Naive B cell (primary cell): ENCODE data around the gene HSPA1B. TPM values are rescaled to one million over a fixed set of nuclear protein-coding genes. Genes with fewer than 3 reads are reported as not detected.
"Not testable (repeated sequence)": the region's sequence is repeated elsewhere in the genome, so short reads cannot be mapped to it uniquely, and the experiment has no call there.

Source experiments
- ATAC-seq, 2 donors: fragments of 150-1000 bp; cut with Tn5 transposase; 2 replicates each; pipeline ENCODE4 v1.10.0; 2021; ENCODE audit warnings: low read depth in 2 of 2, mild to moderate bottlenecking in 2 of 2, moderate library complexity in 2 of 2
- DNase-seq: peaks from one replicate; pipeline ENCODE4 v3.0.0; 2022
- H3K27ac Mint-ChIP-seq, 6 donors: one replicate each; pipeline ENCODE4 v1.8.0; 2020 to 2022; ENCODE audit warnings: mild to moderate bottlenecking in 6 of 6, mixed read lengths in 6 of 6, moderate library complexity in 5 of 6, inconsistent platforms in 2 of 6
- H3K27me3 Mint-ChIP-seq, 3 donors: one replicate each; pipeline ENCODE4 v1.8.0; 2021 to 2022; ENCODE audit warnings: mixed read lengths in 3 of 3, mild to moderate bottlenecking in 1 of 3
- H3K36me3 Mint-ChIP-seq, 2 donors: one replicate each; pipeline ENCODE4 v1.8.0; 2020 to 2022; ENCODE audit warnings: mixed read lengths in 2 of 2, inconsistent platforms in 1 of 2, mild to moderate bottlenecking in 1 of 2
- H3K4me1 Mint-ChIP-seq, 3 donors: one replicate each; pipeline ENCODE4 v1.8.0; 2020 to 2022; ENCODE audit warnings: mixed read lengths in 3 of 3, inconsistent platforms in 1 of 3, mild to moderate bottlenecking in 1 of 3, moderate library complexity in 1 of 3
- H3K4me3 Mint-ChIP-seq, 8 donors: one replicate each; pipeline ENCODE4 v1.8.0; 2020 to 2022; ENCODE audit warnings: mild to moderate bottlenecking in 8 of 8, mixed read lengths in 8 of 8, moderate library complexity in 8 of 8, inconsistent platforms in 2 of 8
- H3K9me3 Mint-ChIP-seq, 7 donors: one replicate each; pipeline ENCODE4 v1.8.0; 2020 to 2022; ENCODE audit warnings: mixed read lengths in 7 of 7, mild to moderate bottlenecking in 5 of 7, inconsistent platforms in 2 of 7, moderate library complexity in 1 of 7
- polyA plus RNA-seq, 6 donors: library from polyadenylated mRNA; unstranded; fragments of 300-500 nt; fragmentation: Illumina TruSeq; gene quantifications; one replicate each; pipeline ENCODE4 v1.2.3, GENCODE V29; 2021; ENCODE audit warnings: low read depth in 6 of 6

Gene HSPA1B
- polyA plus RNA-seq, 6 donors from 2014 or later: 1.1 to 2.8 (median 1.8) TPM

DNA sequence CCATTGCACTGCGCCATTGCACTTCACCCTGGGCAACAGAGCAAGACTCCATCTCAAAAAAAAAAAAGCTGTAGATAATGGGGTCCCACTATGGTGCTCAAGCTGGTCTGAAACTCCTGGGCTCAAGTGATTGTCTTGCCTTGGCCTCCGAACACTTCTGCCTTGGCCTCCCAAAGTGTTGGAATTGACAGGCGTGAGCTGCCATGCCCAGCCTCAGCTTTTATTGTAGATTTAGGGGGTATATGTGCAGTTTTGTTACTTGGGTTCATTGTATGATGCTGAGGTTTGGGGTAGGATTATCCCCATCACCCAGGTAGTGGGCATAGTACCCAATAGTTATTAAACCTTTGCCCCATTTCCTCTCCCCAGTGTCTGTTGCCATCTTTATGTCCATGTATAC, 11.4 kb downstream of the HSPA1B start:
- DNase-seq (no peak), ATAC-seq (no peak)
- H3K9me3 Mint-ChIP-seq: no peaks in the 10 kb centered on the region
- H3K4me1 Mint-ChIP-seq: peaks cover 20 to 43% (median 40%) of the 10 kb centered on the region in 3 donors
- peak overlapping the region in 3 of 8 donors; percentile 8 to 44 (median 30) for H3K4me3 Mint-ChIP-seq
- H3K27me3 Mint-ChIP-seq: no peaks in the 10 kb centered on the region
- peaks cover 10 to 12% of the 10 kb centered on the region in 2 donors for H3K36me3 Mint-ChIP-seq
- peak overlapping the region in 1 of 6 donors; percentile 43 for H3K27ac Mint-ChIP-seq

DNA sequence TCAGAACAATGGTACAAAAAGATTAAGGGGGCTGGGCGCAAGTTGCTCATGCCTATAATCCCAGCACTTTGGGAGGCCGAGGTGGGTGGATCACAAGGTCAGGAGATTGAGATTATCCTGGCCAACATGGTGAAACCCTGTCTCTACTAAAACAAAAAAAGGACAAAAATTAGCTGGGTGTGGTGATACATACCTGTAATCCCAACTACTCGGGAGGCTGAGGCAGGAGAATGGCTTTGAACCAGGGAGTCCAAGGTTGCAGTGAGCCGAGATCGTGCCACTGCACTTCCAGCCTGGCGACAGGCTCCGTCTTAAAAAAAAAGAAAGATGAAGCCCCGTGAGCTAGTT, 12.2 kb downstream of the HSPA1B start:
- not testable (repeated sequence) for ATAC-seq, H3K27me3 Mint-ChIP-seq, H3K9me3 Mint-ChIP-seq, DNase-seq
- peaks cover 10 to 12% of the 10 kb centered on the region in 2 donors for H3K36me3 Mint-ChIP-seq
- peak overlapping the region in 1 of 6 donors; percentile 52 for H3K27ac Mint-ChIP-seq
- peaks cover 20 to 38% (median 35%) of the 10 kb centered on the region in 3 donors for H3K4me1 Mint-ChIP-seq
- peak overlapping the region in 1 of 8 donors; percentile 44 for H3K4me3 Mint-ChIP-seq

DNA sequence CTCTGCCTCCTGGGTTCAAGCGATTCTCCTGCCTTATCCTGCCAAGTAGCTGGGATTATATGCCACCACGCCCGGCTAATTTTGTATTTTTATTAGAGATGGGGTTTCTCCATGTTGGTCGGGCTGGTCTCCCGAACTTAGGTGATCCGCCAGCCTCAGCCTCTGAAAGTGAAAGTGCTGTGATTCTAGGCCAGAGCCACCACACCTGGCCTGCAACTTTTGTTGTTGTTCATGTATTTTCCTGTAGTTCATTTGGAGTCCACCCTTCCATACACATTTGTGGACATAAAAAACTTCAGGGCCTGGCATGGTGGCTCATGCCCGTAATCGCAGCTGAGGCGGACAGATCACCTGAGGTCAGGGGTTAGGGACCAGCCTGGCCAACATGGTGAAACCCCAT, 14.5 kb downstream of the HSPA1B start:
- Mint-ChIP-seq H3K4me1 (peaks cover 8 to 24% (median 20%) of the 10 kb centered on the region in 3 donors), H3K36me3 (peaks cover 6 to 7% of the 10 kb centered on the region in 2 donors), H3K27me3 (no peaks in the 10 kb centered on the region), H3K27ac (peak overlapping the region in 1 of 6 donors; percentile 29), H3K4me3 (no peak overlapping the region), H3K9me3 (no peaks in the 10 kb centered on the region)
- DNase-seq (no peak), ATAC-seq (no peak)

DNA sequence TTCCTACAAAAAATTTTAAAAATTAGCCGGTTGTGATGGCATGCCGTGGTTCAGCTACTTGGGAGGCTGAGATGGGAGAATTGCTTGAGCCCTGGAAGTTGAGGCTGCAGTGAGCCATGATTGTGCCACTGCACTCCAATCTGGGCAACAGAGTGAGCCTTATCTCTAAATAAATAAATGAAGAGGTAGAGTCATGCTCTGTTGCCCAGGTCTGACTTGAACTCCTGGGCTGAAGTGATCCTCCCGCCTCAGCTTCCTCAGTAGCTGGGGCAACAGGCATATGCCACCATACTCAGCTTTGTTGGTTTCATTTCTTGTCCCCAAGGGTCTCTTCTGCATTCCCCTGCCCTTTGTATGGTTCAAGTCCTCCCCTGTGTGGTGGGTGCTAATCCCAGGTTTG, 17.0 kb downstream of the HSPA1B start:
- Mint-ChIP-seq H3K4me3 (no peak overlapping the region), H3K36me3 (peaks cover 0 to 5% of the 10 kb centered on the region in 2 donors), H3K27ac (peak overlapping the region in 2 of 6 donors; percentile 15 to 81), H3K9me3 (no peaks in the 10 kb centered on the region), H3K4me1 (peaks cover 0 to 7% (median 3%) of the 10 kb centered on the region in 3 donors), H3K27me3 (no peaks in the 10 kb centered on the region)
- ATAC-seq: no peak
- no peak for DNase-seq

DNA sequence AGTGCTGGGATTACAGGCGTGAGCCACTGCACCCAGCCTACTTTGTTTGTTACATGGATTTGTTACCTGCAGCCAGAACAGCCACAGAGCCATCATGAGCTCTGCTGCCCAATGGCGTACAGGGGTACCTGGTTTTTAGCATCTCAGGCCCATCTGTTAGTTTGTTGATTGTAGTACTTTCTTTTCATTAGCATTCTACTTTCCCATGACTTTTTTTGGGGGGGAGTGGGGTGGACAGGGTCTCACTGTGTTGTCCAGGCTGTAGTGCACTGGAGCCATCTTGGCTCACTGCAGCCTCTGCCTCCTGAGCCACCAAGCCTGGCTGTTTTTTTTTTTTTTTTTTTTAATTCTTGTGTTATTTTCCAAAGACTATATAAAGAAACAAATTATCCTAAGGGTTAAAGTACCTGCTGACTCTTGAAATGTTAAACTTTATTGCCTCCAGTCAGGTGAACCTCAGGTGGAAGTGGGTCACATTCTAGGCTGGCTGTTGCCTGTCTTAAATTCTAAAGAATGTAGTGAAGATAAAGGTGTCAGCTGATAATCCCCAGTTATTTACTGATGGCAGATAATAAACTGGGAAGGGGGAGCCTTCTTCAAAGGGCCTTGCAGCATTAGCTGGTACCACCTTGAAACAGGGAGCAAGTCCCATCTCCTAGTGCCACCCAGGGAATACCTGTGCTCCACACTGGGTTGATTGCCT, 19.9 kb downstream of the HSPA1B start:
- Mint-ChIP-seq H3K4me1 (peaks cover 0 to 7% (median 3%) of the 10 kb centered on the region in 3 donors), H3K27me3 (no peaks in the 10 kb centered on the region), H3K36me3 (no peaks in the 10 kb centered on the region), H3K9me3 (no peaks in the 10 kb centered on the region), H3K4me3 (peak overlapping the region in 1 of 8 donors; percentile 63), H3K27ac (no peak overlapping the region)
- no peak for DNase-seq
- no peak for ATAC-seq

DNA sequence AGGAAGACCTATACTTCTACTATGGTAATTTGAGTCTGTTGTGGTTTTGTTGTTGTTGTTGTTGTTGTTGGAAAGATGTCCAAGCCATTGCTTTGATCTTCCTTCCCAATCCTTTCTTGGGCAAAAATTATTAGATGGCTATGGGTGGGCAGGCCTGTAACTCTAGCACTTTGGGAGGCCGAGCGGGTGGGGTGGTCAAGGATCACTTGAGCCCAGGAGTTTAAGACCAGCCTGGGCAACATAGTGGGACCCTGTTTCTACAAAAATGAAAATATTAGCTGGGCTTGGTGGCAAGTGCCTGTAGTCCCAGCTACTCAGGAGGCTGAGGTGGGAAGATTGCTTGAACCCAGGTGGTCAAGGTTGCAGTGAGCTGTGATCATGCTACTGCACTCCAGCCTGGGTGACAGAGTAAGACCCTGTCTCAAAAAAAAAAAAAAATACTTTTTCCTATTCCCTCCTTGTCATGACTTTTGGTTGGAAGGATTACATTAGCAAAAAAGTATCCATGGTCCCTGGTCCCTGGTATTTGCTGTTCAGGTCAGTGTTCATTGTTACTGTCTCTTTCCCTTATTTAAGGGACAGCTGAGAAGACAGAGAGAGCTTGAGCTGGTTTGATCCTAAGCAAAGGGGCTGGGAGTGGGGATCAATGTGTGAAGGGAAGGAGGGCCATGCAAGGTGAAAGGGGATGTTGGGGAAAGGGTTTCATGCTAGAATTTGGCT, 23.4 kb downstream of the HSPA1B start:
- no peak for DNase-seq
- Mint-ChIP-seq H3K36me3 (no peaks in the 10 kb centered on the region), H3K9me3 (no peaks in the 10 kb centered on the region), H3K27ac (peak overlapping the region in 1 of 6 donors; percentile 14), H3K4me1 (no peaks in the 10 kb centered on the region), H3K4me3 (no peak overlapping the region), H3K27me3 (no peaks in the 10 kb centered on the region)
- no peak for ATAC-seq

DNA sequence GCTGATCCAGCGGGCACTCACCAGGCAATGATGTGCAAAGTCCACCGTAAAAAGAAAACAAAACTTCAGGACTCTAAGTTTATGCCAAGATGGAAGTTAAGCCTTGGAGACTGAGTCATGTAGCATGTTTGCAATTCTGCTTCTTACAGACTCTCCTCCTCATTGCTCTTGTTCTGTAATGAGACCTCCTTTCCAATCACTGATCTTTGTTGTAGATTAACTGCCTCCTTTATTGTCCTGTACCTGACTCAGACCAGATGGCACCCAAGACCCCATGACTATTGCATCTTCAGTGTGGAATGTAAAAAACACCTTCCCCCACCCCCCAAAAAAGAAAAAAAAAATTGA, 23.9 kb downstream of the HSPA1B start:
- Mint-ChIP-seq H3K27me3 (no peaks in the 10 kb centered on the region), H3K4me3 (no peak overlapping the region), H3K9me3 (no peaks in the 10 kb centered on the region), H3K4me1 (no peaks in the 10 kb centered on the region), H3K27ac (no peak overlapping the region), H3K36me3 (no peaks in the 10 kb centered on the region)
- ATAC-seq (no peak), DNase-seq (no peak)

DNA sequence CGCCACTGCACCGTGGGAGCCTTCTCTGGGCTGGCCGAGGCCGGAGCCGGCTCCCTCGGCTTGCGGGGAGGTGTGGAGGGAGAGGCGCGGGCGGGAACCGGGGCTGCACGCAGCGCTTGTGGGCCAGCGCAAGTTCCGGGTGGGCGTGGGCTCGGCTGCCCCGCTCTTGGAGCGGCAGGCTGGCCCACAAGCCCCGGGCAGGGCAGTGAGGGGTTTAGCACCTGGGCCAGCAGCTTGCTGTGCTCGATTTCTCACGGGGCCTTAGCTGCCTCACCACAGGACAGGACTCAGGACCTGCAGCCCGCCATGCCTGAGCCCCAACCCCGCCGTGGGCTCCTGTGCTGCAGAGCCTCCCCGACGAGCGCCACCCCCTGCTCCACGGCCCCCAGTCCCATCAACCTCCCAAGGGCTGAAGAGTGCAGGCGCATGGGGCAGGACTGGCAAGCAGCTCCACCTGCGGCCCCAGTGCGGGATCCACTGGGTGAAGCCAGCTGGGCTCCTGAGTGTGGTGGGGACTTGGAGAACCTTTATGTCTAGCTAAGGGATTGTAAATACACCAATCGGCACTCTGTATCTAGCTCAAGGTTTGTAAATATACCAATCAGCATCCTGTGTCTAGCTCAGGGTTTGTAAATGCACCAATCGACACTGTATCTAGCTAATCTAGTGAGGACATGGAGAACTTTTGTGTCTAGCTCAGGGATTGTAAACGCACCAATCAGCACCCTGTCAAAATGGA, 24.6 kb downstream of the HSPA1B start:
- not testable (repeated sequence) for H3K36me3 Mint-ChIP-seq, H3K4me1 Mint-ChIP-seq, ATAC-seq, DNase-seq, H3K27ac Mint-ChIP-seq, H3K9me3 Mint-ChIP-seq, H3K4me3 Mint-ChIP-seq, H3K27me3 Mint-ChIP-seq

DNA sequence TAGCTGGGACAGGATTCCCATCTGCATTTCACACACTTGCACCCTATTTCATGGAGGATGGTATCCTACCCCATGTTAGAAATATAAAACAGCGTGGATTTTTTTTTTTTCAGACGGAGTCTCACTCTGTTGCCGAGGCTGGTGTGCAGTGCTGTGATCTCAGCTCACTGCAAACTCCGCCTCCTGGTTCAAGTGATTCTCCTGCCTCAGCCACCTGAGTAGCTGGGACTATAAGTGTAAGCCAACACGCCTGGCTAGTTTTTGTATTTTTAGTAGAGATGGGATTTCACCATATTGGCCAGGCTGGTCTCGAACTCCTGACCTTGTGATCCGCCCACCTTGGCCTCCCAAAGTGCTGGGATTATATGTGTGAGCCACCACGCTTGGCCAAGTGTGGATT, 30.2 kb downstream of the HSPA1B start:
- H3K36me3 Mint-ChIP-seq, H3K4me3 Mint-ChIP-seq, ATAC-seq, H3K27ac Mint-ChIP-seq, H3K27me3 Mint-ChIP-seq, DNase-seq, H3K9me3 Mint-ChIP-seq: not testable (repeated sequence)
- peaks cover 14 to 21% (median 15%) of the 10 kb centered on the region in 3 donors for H3K4me1 Mint-ChIP-seq

DNA sequence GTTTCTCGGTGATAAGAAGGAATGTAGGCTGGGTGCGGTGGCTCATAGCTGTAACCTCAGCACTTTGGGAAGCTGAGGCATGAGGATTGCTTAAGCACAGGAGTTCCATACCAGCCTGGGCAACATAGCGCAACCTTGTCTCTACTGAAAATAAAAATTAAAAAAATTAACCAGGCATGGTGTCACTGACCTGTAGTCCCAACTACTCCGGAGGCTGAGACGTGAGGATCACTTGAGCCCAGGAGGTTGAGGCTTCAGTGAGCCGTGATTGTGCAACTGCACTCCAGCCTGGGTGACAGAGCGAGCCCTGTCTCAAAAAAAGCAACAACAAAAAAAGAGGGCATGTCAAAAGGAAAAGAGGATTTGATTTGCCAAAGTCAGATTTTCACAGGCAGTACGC, 31.2 kb downstream of the HSPA1B start:
- no peaks in the 10 kb centered on the region for H3K36me3 Mint-ChIP-seq
- ATAC-seq (no peak), DNase-seq (no peak)
- H3K4me1 Mint-ChIP-seq: peaks cover 17 to 30% (median 18%) of the 10 kb centered on the region in 3 donors
- peak overlapping the region in 1 of 8 donors; percentile 33 for H3K4me3 Mint-ChIP-seq
- no peaks in the 10 kb centered on the region for H3K9me3 Mint-ChIP-seq
- H3K27me3 Mint-ChIP-seq: no peaks in the 10 kb centered on the region
- H3K27ac Mint-ChIP-seq: no peak overlapping the region

DNA sequence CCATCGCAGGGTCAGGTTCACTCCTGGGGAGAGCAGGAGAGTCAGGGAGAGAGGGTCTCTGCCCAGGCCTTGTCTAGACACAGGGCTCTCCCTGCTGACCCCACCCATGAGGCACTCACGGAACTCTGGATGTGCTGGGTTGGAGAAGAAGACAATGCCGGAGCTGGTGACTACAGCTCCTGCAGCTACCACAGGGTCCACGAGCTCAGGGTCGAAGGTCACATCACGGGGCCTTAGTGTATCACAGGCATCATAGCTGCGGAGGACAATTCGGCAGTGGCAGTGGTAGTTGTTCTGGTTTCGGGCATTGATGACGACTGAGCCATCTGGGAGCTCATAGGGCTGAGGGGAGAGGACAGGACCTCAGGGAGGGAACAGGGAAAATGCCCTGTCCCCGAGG, 32.4 kb downstream of the HSPA1B start:
- Mint-ChIP-seq H3K27ac (no peak overlapping the region), H3K9me3 (no peaks in the 10 kb centered on the region), H3K27me3 (no peaks in the 10 kb centered on the region), H3K36me3 (no peaks in the 10 kb centered on the region), H3K4me1 (peaks cover 17 to 40% (median 18%) of the 10 kb centered on the region in 3 donors), H3K4me3 (peak overlapping the region in 3 of 8 donors; percentile 61 to 76 (median 71))
- DNase-seq (no peak), ATAC-seq (no peak)

DNA sequence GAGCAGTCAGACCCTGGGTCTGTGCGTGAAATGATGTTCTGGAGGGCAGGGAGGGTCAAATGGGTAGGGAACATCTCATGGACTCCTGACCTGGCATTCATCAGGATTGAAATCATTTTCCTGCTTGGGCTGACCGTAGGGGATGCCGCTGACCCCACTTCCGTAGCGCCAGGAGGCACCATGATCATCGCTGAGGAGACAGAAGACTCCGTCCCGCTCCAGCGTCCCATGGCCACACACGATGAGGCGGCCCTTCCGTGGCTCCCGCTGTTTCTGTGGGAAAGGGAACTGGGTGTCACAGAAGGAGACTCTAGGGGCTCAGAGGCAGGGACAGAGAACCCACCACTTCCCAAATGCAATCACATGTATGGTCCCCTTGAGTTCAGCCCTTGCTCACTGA, 32.8 kb downstream of the HSPA1B start:
- Mint-ChIP-seq H3K4me3 (peak overlapping the region in 2 of 8 donors; percentile 71 to 76), H3K4me1 (peaks cover 17 to 40% (median 18%) of the 10 kb centered on the region in 3 donors), H3K9me3 (no peaks in the 10 kb centered on the region), H3K27ac (no peak overlapping the region), H3K36me3 (no peaks in the 10 kb centered on the region), H3K27me3 (no peaks in the 10 kb centered on the region)
- DNase-seq (no peak), ATAC-seq (no peak)

DNA sequence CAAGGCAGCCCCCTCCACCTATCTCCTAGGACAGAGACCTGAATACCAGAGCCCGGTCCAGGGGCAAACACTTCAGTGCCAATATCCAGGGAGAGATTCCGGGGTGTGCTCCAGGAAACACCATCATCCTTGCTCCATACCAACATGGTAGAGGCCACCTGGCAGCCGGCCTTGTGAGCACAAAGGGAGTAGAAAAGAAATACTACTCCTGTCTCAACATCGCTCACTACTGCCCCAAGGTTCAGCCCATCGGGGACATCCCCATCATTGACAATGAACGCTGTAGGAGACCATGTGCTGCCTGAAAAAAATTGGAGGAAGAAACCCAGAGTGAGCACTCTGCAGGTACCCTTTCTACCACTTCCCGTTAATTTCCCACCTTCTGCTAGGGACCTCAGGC, 33.6 kb downstream of the HSPA1B start:
- Mint-ChIP-seq H3K27me3 (no peaks in the 10 kb centered on the region), H3K4me3 (peak overlapping the region in 6 of 8 donors; percentile 47 to 97 (median 88)), H3K4me1 (peaks cover 17 to 40% (median 18%) of the 10 kb centered on the region in 3 donors), H3K9me3 (no peaks in the 10 kb centered on the region), H3K36me3 (no peaks in the 10 kb centered on the region), H3K27ac (peak overlapping the region in 2 of 6 donors; percentile 84 to 97)
- no peak for ATAC-seq
- DNase-seq: no peak
